Liver (tissue), 9 donors: ENCODE data around the gene RARS2. TPM values are rescaled to one million over a fixed set of nuclear protein-coding genes. Genes with fewer than 3 reads are reported as not detected.

Experiments
- DNase-seq: peaks from one replicate; pipeline ENCODE4 v3.0.0-alpha.2; 2017; ENCODE audit warnings: low spot score
- H3K27ac ChIP-seq, 2 donors: one replicate each; pipeline ENCODE4 v1.7.0; 2013; ENCODE audit warnings: inconsistent platforms in 2 of 2, low read length in 2 of 2, control low read depth in 1 of 2, low read depth in 1 of 2, mild to moderate bottlenecking in 1 of 2
- H3K27me3 ChIP-seq, 4 donors: one replicate each; pipeline versions ENCODE4 v1.6.1 to v1.7.0; 2013; ENCODE audit warnings: low read length in 3 of 4, inconsistent platforms in 1 of 4, mild to moderate bottlenecking in 1 of 4, moderate library complexity in 1 of 4; ENCODE audit not compliant: control insufficient read depth in 4 of 4, insufficient read depth in 4 of 4
- H3K36me3 ChIP-seq, 4 donors: one replicate each; pipeline versions ENCODE4 v1.6.1 to v1.7.0; 2013; ENCODE audit warnings: low read length in 3 of 4, mild to moderate bottlenecking in 3 of 4, low read depth in 1 of 4, moderate library complexity in 1 of 4; ENCODE audit not compliant: control insufficient read depth in 4 of 4, insufficient read depth in 3 of 4
- H3K4me1 ChIP-seq, 4 donors: one replicate each; pipeline versions ENCODE4 v1.6.1 to v1.7.0; 2013; ENCODE audit warnings: low read length in 3 of 4, mild to moderate bottlenecking in 3 of 4, moderate library complexity in 1 of 4; ENCODE audit not compliant: control insufficient read depth in 4 of 4, insufficient read depth in 4 of 4
- H3K4me3 ChIP-seq, 3 donors: one replicate each; pipeline versions ENCODE4 v1.6.1 to v1.7.0; 2013; ENCODE audit warnings: low read length in 3 of 3, control low read depth in 1 of 3, low read depth in 1 of 3, mild to moderate bottlenecking in 1 of 3
- H3K9ac ChIP-seq, 2 donors: one replicate each; pipeline ENCODE4 v1.7.0; 2013; ENCODE audit warnings: low read length in 2 of 2, mild to moderate bottlenecking in 2 of 2, moderate library complexity in 2 of 2, control low read depth in 1 of 2, low read depth in 1 of 2
- H3K9me3 ChIP-seq, 4 donors: one replicate each; pipeline versions ENCODE4 v1.6.1 to v1.7.0; 2013; ENCODE audit warnings: low read length in 3 of 4; ENCODE audit not compliant: control insufficient read depth in 4 of 4
- ATF3 ChIP-seq: IDR thresholded peaks from 2 replicates; pipeline ENCODE4 v1.6.1; 2016; ENCODE audit warnings: antibody characterized with exemption
- CTCF ChIP-seq: fragments of 150-350 bp; IDR thresholded peaks from 2 replicates; pipeline ENCODE4 v1.5.1; 2017; ENCODE audit warnings: improper control_type of control experiment, low read depth, low read length; ENCODE audit not compliant: missing input control
- EGR1 ChIP-seq, 2 donors: IDR thresholded peaks; 2 replicates each; pipeline ENCODE4 v1.6.1; 2016 to 2018; ENCODE audit warnings: antibody characterized with exemption in 2 of 2, low read depth in 2 of 2
- FOXA1 ChIP-seq: IDR thresholded peaks from 2 replicates; pipeline ENCODE4 v1.6.1; 2016; ENCODE audit warnings: antibody characterized with exemption
- GABPA ChIP-seq, 2 donors: IDR thresholded peaks in 1 of 2; conservative IDR thresholded peaks in 1 of 2; 2 replicates each; pipeline ENCODE4 v1.6.1; 2016; ENCODE audit warnings: antibody characterized with exemption in 2 of 2, mild to moderate bottlenecking in 1 of 2, moderate library complexity in 1 of 2
- HNF4A ChIP-seq, 2 donors: conservative IDR thresholded peaks; 2 replicates each; pipeline ENCODE4 v1.6.1; 2016; ENCODE audit warnings: antibody characterized with exemption in 2 of 2, mild to moderate bottlenecking in 2 of 2
- HNF4G ChIP-seq: IDR thresholded peaks from 2 replicates; pipeline ENCODE4 v1.6.1; 2016; ENCODE audit warnings: antibody characterized with exemption
- JUND ChIP-seq, 2 donors: IDR thresholded peaks; 2 replicates each; pipeline ENCODE4 v1.6.1; 2016; ENCODE audit warnings: antibody characterized with exemption in 2 of 2
- MAX ChIP-seq: IDR thresholded peaks from 2 replicates; pipeline ENCODE4 v1.6.1; 2016; ENCODE audit warnings: antibody characterized with exemption
- NR2F2 ChIP-seq: IDR thresholded peaks from 2 replicates; pipeline ENCODE4 v1.6.1; 2016; ENCODE audit warnings: antibody characterized with exemption
- RAD21 ChIP-seq, 2 donors: IDR thresholded peaks; 2 replicates each; pipeline ENCODE4 v1.6.1; 2016; ENCODE audit warnings: antibody characterized with exemption in 2 of 2, mild to moderate bottlenecking in 2 of 2
- REST ChIP-seq: IDR thresholded peaks from 2 replicates; pipeline ENCODE4 v1.6.1; 2016; ENCODE audit warnings: antibody characterized with exemption, mild to moderate bottlenecking
- SP1 ChIP-seq: IDR thresholded peaks from 2 replicates; pipeline ENCODE4 v1.6.1; 2018; ENCODE audit warnings: antibody characterized with exemption, mild to moderate bottlenecking
- TAF1 ChIP-seq: conservative IDR thresholded peaks from 2 replicates; pipeline ENCODE4 v1.6.1; 2016; ENCODE audit warnings: antibody characterized with exemption, mild to moderate bottlenecking
- WGBS: extraction: QIAGEN DNeasy Blood & Tissue Kit; methylation state at CpG from one replicate; pipeline ENCODE4 v1.1.7; 2013; 5-methylcytosine and 5-hydroxymethylcytosine counted together
- polyA plus RNA-seq, 2 donors: library from polyadenylated mRNA; stranded (reverse) in 1 of 2; unstranded in 1 of 2; fragments of 200-250 nt in 1 of 2; fragments of >200 nt in 1 of 2; fragmentation: Nextera tagmentation in 1 of 2; extraction: Ambion mirVana in 1 of 2; gene quantifications; one replicate each; pipeline versions ENCODE4 v1.2.1 to v1.2.3, GENCODE V29; 2013 to 2015
- total RNA-seq, 2 donors: library from RNA; depleted of rRNA; stranded (reverse); fragments of >200 nt; gene quantifications; one replicate each; pipeline ENCODE4 v1.2.3, GENCODE V29; 2014
- donor health status: healthy.
- donor health status: healthy.
- donor health status: healthy.
- donor health status: healthy.
- donor health status: healthy.

RARS2 gene
- total and polyA plus RNA-seq, 4 donors = 10.9 to 19.2 (median 16.4) TPM

- no peak for TF ChIP-seq GABPA (IDR thresholded peaks at IDR 0.05 in 1 of 2, conservative IDR thresholded peaks at IDR 0.05 in 1 of 2)
- TF ChIP-seq FOXA1 = no peak
- no peak for TF ChIP-seq JUND (IDR thresholded peaks at IDR 0.05)
- no peak for TF ChIP-seq CTCF
- TF ChIP-seq MAX = no peak
- TF ChIP-seq NR2F2 = no peak
These were observed 16.9 kb downstream of the RARS2 start (continued) for GRCh38 chr6:87572883-87573282.

- Histone ChIP-seq H3K36me3 (peaks cover 0 to 4% (median 3%) of the 10 kb centered on the region in 4 donors), H3K4me3 (no peak overlapping the region), H3K9me3 (no peaks in the 10 kb centered on the region), H3K27me3 (no peaks in the 10 kb centered on the region), H3K4me1 (peaks cover 0 to 5% (median 2%) of the 10 kb centered on the region in 4 donors), H3K9ac (no peak overlapping the region), H3K27ac (no peak overlapping the region)
- DNase-seq = no peak
- no peak for TF ChIP-seq JUND (IDR thresholded peaks at IDR 0.05)
- TF ChIP-seq REST = no peak
- TF ChIP-seq CTCF = no peak
- TF ChIP-seq EGR1 (IDR thresholded peaks at IDR 0.05; ENCODE audit: low read depth in 2 of 2) = no peak
- no peak for TF ChIP-seq RAD21 (IDR thresholded peaks at IDR 0.05)
- TF ChIP-seq NR2F2 = no peak
- WGBS = 65% methylated on average over 4 of the region's 4 CpGs
These were observed 17.8 kb downstream of the RARS2 start for GRCh38 chr6:87572021-87572420.

- WGBS = 94% methylated on average over 1 of the region's 1 CpG
- no peaks in the 10 kb centered on the region for H3K9me3 ChIP-seq
- H3K9ac ChIP-seq = no peak overlapping the region
- H3K36me3 ChIP-seq = peaks cover 2 to 30% (median 27%) of the 10 kb centered on the region in 4 donors
- H3K4me1 ChIP-seq = no peaks in the 10 kb centered on the region
- H3K27ac ChIP-seq = no peak overlapping the region
- H3K27me3 ChIP-seq = no peaks in the 10 kb centered on the region
- no peak overlapping the region for H3K4me3 ChIP-seq
- no peak for DNase-seq
- no peak for TF ChIP-seq SP1
- TF ChIP-seq GABPA (IDR thresholded peaks at IDR 0.05 in 1 of 2, conservative IDR thresholded peaks at IDR 0.05 in 1 of 2) = no peak
- TF ChIP-seq HNF4A (conservative IDR thresholded peaks at IDR 0.05) = no peak
- no peak for TF ChIP-seq TAF1
- TF ChIP-seq ATF3 = no peak
- no peak for TF ChIP-seq EGR1 (IDR thresholded peaks at IDR 0.05; ENCODE audit: low read depth in 2 of 2)
- no peak for TF ChIP-seq HNF4G
These were observed 28.8 kb downstream of the RARS2 start for GRCh38 chr6:87561017-87561416.
